OCI-LY7 (cell line): ENCODE data around the gene AKR7A3. TPM values are rescaled to one million over a fixed set of nuclear protein-coding genes. Genes with fewer than 3 reads are reported as not detected.
"Not testable (repeated sequence)": the region's sequence is repeated elsewhere in the genome, so short reads cannot be mapped to it uniquely, and the experiment has no call there.

Experiments used
- BruUV-seq: library from RNA; stranded (reverse); fragments of 400-500 nt; replicated peaks from 2 replicates; lab custom pipeline; 2021; lab: Mats Ljungman, UMichigan
- CTCF ChIA-PET: fragments of 300-600 bp; sonication (Branson Sonifier 250); formaldehyde crosslinking; loops from one replicate; lab custom pipeline; 2022; ENCODE audit warnings: antibody characterized with exemption; ENCODE audit not compliant: unreplicated experiment; lab: Charles Lee
- POLR2A ChIA-PET: fragments of 300-600 bp; sonication (Branson Sonifier 250); formaldehyde crosslinking; loops from one replicate; lab custom pipeline; 2022; ENCODE audit warnings: antibody characterized with exemption; lab: Charles Lee
- DNase-seq: peaks from one replicate; pipeline ENCODE4 v3.0.0-alpha.2; 2015; ENCODE audit warnings: low spot score
- H2AFZ ChIP-seq: fragments of 200-600 bp; sonication (generic), shearing (Covaris generic); 2 replicates; pipeline ENCODE4 v1.6.1; 2014; ENCODE audit warnings: mild to moderate bottlenecking, antibody characterized with exemption, low read length, moderate library complexity
- H3K27ac ChIP-seq: fragments of 200-600 bp; sonication (generic); 2 replicates; pipeline ENCODE4 v1.5.1; 2014; ENCODE audit warnings: mixed run types, low read depth, mild to moderate bottlenecking, moderate library complexity, low read length, inconsistent platforms; ENCODE audit not compliant: poor library complexity, severe bottlenecking
- H3K36me3 ChIP-seq: fragments of 200-600 bp; sonication (generic); 2 replicates; pipeline ENCODE4 v1.6.1; 2014; ENCODE audit warnings: mild to moderate bottlenecking, antibody characterized with exemption, low read length, moderate library complexity, mixed read lengths; ENCODE audit not compliant: insufficient read depth
- H3K4me1 ChIP-seq: fragments of 200-600 bp; sonication (generic); 2 replicates; pipeline ENCODE4 v1.5.1; 2014; ENCODE audit warnings: mild to moderate bottlenecking, low read length; ENCODE audit not compliant: insufficient read depth, poor library complexity, severe bottlenecking
- H3K4me2 ChIP-seq: fragments of 200-600 bp; sonication (generic); 2 replicates; pipeline ENCODE4 v1.6.1; 2014; ENCODE audit warnings: mild to moderate bottlenecking, low read length
- H3K4me3 ChIP-seq: fragments of 200-600 bp; sonication (generic); 2 replicates; pipeline ENCODE4 v1.5.1; 2014; ENCODE audit warnings: mild to moderate bottlenecking, low read depth, low read length; ENCODE audit not compliant: poor library complexity, severe bottlenecking
- H3K79me2 ChIP-seq: fragments of 200-600 bp; sonication (generic); 2 replicates; pipeline ENCODE4 v1.6.1; 2016; ENCODE audit warnings: low read depth, mild to moderate bottlenecking, low read length, moderate library complexity, mixed read lengths; ENCODE audit not compliant: insufficient read depth
- H3K9me2 ChIP-seq: fragments of 200-600 bp; sonication (generic); 2 replicates; pipeline ENCODE4 v1.6.1; 2016; ENCODE audit warnings: mild to moderate bottlenecking, low read length, mixed read lengths; ENCODE audit not compliant: insufficient read depth
- H3K9me3 ChIP-seq: fragments of 200-600 bp; sonication (generic); 2 replicates; pipeline ENCODE4 v1.6.1; 2014; ENCODE audit warnings: mild to moderate bottlenecking, mixed run types, low read length, mixed read lengths
- H4K20me1 ChIP-seq: fragments of 200-600 bp; sonication (generic); 2 replicates; pipeline ENCODE4 v1.6.1; 2014; ENCODE audit warnings: mild to moderate bottlenecking, antibody characterized with exemption, low read length, moderate library complexity, mixed read lengths; ENCODE audit not compliant: insufficient read depth
- CTCF ChIP-seq: fragments of 200-600 bp; sonication (generic); conservative IDR thresholded peaks from 2 replicates; pipeline ENCODE4 v1.5.1; 2014; ENCODE audit warnings: mild to moderate bottlenecking, antibody characterized with exemption, low read length, moderate library complexity, mixed read lengths
- EZH2phosphoT487 ChIP-seq: fragments of 200-600 bp; sonication (generic); IDR thresholded peaks from 2 replicates; pipeline ENCODE4 v1.6.1; 2018; ENCODE audit warnings: low read depth, borderline replicate concordance, mild to moderate bottlenecking, mixed run types, antibody characterized with exemption, low read length, moderate library complexity, mixed read lengths
- intact Hi-C: fragments of 100-400 bp; cut with micrococcal nuclease; formaldehyde crosslinking; loops from one replicate; pipeline ENCODE4 v1.10.0; 2022; ENCODE audit not compliant: unreplicated experiment
- total RNA-seq, 2 experiments: library from RNA; depleted of rRNA in 1 of 2; stranded (reverse); fragments of >200 nt in 1 of 2; shearing (Covaris generic) in 1 of 2; gene quantifications; 2 replicates each; pipeline ENCODE4 v1.2.3, GENCODE V29; 2014 to 2022

The AKR7A3 gene
- total RNA-seq, 2 experiments from 2014 or later = 1.2 to 2.6 TPM

GRCh38 chr1:19284881-19285280 lies 3.7 kb downstream of the AKR7A3 start:
- Histone ChIP-seq H3K4me1 (no peaks in the 10 kb centered on the region), H3K36me3 (no peaks in the 10 kb centered on the region), H3K4me3 (no peak overlapping the region), H3K4me2 (no peak overlapping the region), H3K27ac (no peak overlapping the region), H3K9me3 (no peaks in the 10 kb centered on the region), H4K20me1 (no peaks in the 10 kb centered on the region), H3K9me2 (no peaks in the 10 kb centered on the region), H3K79me2 (no peaks in the 10 kb centered on the region), H2AFZ (no peak overlapping the region)
- no TSS peak for BruUV-seq
- intact Hi-C loops = no loop called here
- POLR2A ChIA-PET = no interaction called here
- TF ChIP-seq CTCF = no peak
- no peak for DNase-seq
- CTCF ChIA-PET = no interaction called here

- no peak overlapping the region for H3K4me2 ChIP-seq
- intact Hi-C loops = no loop called here
- DNase-seq = no peak
- no peak overlapping the region for H3K4me3 ChIP-seq
- BruUV-seq = no TSS peak
- no peaks in the 10 kb centered on the region for H3K36me3 ChIP-seq
- TF ChIP-seq EZH2phosphoT487 = no peak
- no peak for TF ChIP-seq CTCF
- no peaks in the 10 kb centered on the region for H3K9me2 ChIP-seq
- no peaks in the 10 kb centered on the region for H3K79me2 ChIP-seq
- no peak overlapping the region for H3K27ac ChIP-seq
- ChIA-PET POLR2A (no interaction called here), CTCF (no interaction called here)
- no peaks in the 10 kb centered on the region for H3K4me1 ChIP-seq
- H3K9me3 ChIP-seq = no peaks in the 10 kb centered on the region
- no peak overlapping the region for H2AFZ ChIP-seq
- H4K20me1 ChIP-seq = no peaks in the 10 kb centered on the region
These were observed 4.7 kb downstream of the AKR7A3 start for GRCh38 chr1:19283891-19284290.

GRCh38 chr1:19274636-19275035 lies 13.9 kb downstream of the AKR7A3 start:
- POLR2A ChIA-PET = interaction anchor here (0.6 kb wide), 1 partner anchor 198 kb away, joined by 4 read pairs; no protein-coding TSS in a partner anchor
- Histone ChIP-seq H3K4me1 (no peaks in the 10 kb centered on the region), H3K36me3 (no peaks in the 10 kb centered on the region), H3K4me2 (no peak overlapping the region), H4K20me1 (no peaks in the 10 kb centered on the region), H3K27ac (no peak overlapping the region), H3K9me2 (no peaks in the 10 kb centered on the region), H3K4me3 (no peak overlapping the region), H3K9me3 (no peaks in the 10 kb centered on the region), H3K79me2 (no peaks in the 10 kb centered on the region), H2AFZ (no peak overlapping the region)
- DNase-seq = no peak
- no peak for TF ChIP-seq EZH2phosphoT487
- TF ChIP-seq CTCF = no peak
- intact Hi-C loops = no loop called here
- BruUV-seq = no TSS peak
- CTCF ChIA-PET = no interaction called here

GRCh38 chr1:19273844-19274531 lies 14.6 kb downstream of the AKR7A3 start:
- H3K4me2 ChIP-seq, H3K9me3 ChIP-seq, H3K79me2 ChIP-seq, POLR2A ChIA-PET, H3K4me1 ChIP-seq, H2AFZ ChIP-seq, CTCF ChIA-PET, H4K20me1 ChIP-seq, H3K9me2 ChIP-seq, H3K27ac ChIP-seq, BruUV-seq, H3K4me3 ChIP-seq, DNase-seq, intact Hi-C loops, H3K36me3 ChIP-seq: not testable (repeated sequence)
